MCF 10A (cell line): ENCODE data around the gene TFPT. TPM values are rescaled to one million over a fixed set of nuclear protein-coding genes. Genes with fewer than 3 reads are reported as not detected.

ENCODE experiments used
- BruUV-seq: library from RNA; stranded (reverse); fragments of 400-500 nt; replicated peaks from 2 replicates; lab custom pipeline; 2021; lab: Mats Ljungman, UMichigan
- CTCF ChIA-PET: fragments of 300-600 bp; sonication (Branson Sonifier 250); formaldehyde crosslinking; extraction: SDS; loops from one replicate; lab custom pipeline; 2021; ENCODE audit warnings: antibody characterized with exemption, inconsistent platforms; lab: Yijun Ruan, JAX
- POLR2A ChIA-PET: fragments of 300-600, 350-650 bp; sonication (Branson Sonifier 250); formaldehyde crosslinking; extraction: SDS; loops from one replicate; lab custom pipeline; 2020; ENCODE audit warnings: antibody characterized with exemption, inconsistent platforms; lab: Yijun Ruan, JAX
- DNase-seq: peaks from one replicate; pipeline ENCODE4 v3.0.0-alpha.2; 2018; ENCODE audit not compliant: unreplicated experiment
- H3K27ac Mint-ChIP-seq: one replicate; pipeline ENCODE4 v1.8.0; 2022; ENCODE audit warnings: mild to moderate bottlenecking, low read depth, mixed read lengths; ENCODE audit not compliant: unreplicated experiment
- H3K27me3 Mint-ChIP-seq: one replicate; pipeline ENCODE4 v1.8.0; 2022; ENCODE audit warnings: mixed read lengths; ENCODE audit not compliant: insufficient read depth, unreplicated experiment
- H3K36me3 Mint-ChIP-seq: one replicate; pipeline ENCODE4 v1.8.0; 2022; ENCODE audit warnings: mild to moderate bottlenecking, moderate library complexity, mixed read lengths; ENCODE audit not compliant: insufficient read depth, unreplicated experiment
- H3K4me1 Mint-ChIP-seq: one replicate; pipeline ENCODE4 v1.8.0; 2022; ENCODE audit warnings: mixed read lengths; ENCODE audit not compliant: insufficient read depth, unreplicated experiment
- H3K4me3 Mint-ChIP-seq: one replicate; pipeline ENCODE4 v1.8.0; 2022; ENCODE audit warnings: mild to moderate bottlenecking, moderate library complexity, mixed read lengths; ENCODE audit not compliant: unreplicated experiment
- H3K9me3 Mint-ChIP-seq: one replicate; pipeline ENCODE4 v1.8.0; 2022; ENCODE audit warnings: mixed read lengths; ENCODE audit not compliant: unreplicated experiment
- intact Hi-C: fragments of 100-400 bp; cut with micrococcal nuclease; formaldehyde crosslinking; loops from 2 replicates; pipeline ENCODE4 v1.14.1; 2022
- total RNA-seq: library from RNA; stranded (reverse); gene quantifications from 2 replicates; pipeline ENCODE4 v1.2.3, GENCODE V29; 2022
- TF ChIP-seq, protein P1 (sequence below): fragments of 200-600 bp; IDR thresholded peaks from one replicate; pipeline ENCODE4 v1.8.0; 2022; ENCODE audit warnings: antibody characterized with exemption, mild to moderate bottlenecking; ENCODE audit not compliant: unreplicated experiment

The TFPT gene
- total RNA-seq, 1 experiment from 2014 or later = 22.8 TPM

DNA sequence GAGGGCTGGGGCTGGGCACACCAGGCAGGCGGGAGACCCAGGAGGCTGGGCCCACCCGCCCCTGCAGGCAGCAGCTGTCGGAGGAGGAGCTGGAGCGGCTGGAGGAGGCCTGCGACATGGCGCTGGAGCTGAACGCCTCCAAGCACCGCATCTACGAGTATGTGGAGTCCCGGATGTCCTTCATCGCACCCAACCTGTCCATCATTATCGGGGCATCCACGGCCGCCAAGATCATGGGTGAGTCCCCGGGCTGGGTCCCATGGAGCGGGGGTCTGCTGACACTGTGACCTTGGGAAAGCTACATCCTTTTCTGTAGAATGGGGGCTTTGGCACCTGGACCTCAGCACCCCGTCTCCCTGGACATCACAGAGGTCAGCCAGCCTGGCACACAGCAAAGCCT is 8.2 kb upstream of the TFPT start:
- H3K9me3 Mint-ChIP-seq = no peaks in the 10 kb centered on the region
- ChIA-PET POLR2A (interaction anchor here (0.9 to 1.4 kb wide), 2 partner anchors 8 to 13 kb away, joined by 3 to 4 read pairs; partner anchors contain the start of genes CNOT3, PRPF31 and TFPT), CTCF (interaction anchor here (0.6 to 1.3 kb wide), 2 partner anchors 45 to 1374 kb away, joined by 3 read pairs; no protein-coding TSS in a partner anchor)
- no peak overlapping the region for H3K4me3 Mint-ChIP-seq
- BruUV-seq = no TSS peak
- intact Hi-C loops = no loop called here
- peaks cover 63% of the 10 kb centered on the region for H3K36me3 Mint-ChIP-seq
- no peaks in the 10 kb centered on the region for H3K4me1 Mint-ChIP-seq
- H3K27me3 Mint-ChIP-seq = no peaks in the 10 kb centered on the region
- TF ChIP-seq, protein P1, sequence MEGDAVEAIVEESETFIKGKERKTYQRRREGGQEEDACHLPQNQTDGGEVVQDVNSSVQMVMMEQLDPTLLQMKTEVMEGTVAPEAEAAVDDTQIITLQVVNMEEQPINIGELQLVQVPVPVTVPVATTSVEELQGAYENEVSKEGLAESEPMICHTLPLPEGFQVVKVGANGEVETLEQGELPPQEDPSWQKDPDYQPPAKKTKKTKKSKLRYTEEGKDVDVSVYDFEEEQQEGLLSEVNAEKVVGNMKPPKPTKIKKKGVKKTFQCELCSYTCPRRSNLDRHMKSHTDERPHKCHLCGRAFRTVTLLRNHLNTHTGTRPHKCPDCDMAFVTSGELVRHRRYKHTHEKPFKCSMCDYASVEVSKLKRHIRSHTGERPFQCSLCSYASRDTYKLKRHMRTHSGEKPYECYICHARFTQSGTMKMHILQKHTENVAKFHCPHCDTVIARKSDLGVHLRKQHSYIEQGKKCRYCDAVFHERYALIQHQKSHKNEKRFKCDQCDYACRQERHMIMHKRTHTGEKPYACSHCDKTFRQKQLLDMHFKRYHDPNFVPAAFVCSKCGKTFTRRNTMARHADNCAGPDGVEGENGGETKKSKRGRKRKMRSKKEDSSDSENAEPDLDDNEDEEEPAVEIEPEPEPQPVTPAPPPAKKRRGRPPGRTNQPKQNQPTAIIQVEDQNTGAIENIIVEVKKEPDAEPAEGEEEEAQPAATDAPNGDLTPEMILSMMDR = no peak
- DNase-seq = no peak
- H3K27ac Mint-ChIP-seq = no peak overlapping the region

DNA sequence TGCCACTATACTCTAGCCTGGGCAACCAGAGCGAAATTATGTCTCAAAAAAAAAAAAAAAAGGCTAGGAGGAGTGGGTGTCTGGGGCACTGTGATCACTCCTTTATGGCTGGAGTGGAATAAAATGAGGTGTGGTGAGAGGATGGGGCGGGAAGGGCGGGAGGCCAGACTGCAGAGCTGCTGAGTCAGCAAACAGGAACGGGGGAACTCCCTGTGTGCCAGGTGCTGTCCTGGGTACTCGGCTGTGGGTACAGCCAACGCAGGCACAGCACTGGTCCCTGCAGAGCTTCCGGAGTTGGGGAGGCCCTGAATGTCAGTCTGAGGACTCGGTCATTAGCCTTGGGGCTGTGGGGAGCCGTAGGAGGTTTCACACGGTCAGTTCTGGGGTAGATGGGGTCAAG is 5.8 kb upstream of the TFPT start:
- DNase-seq = no peak
- CTCF ChIA-PET = interaction anchor here (0.6 kb wide), 1 partner anchor 1504 kb away, joined by 5 read pairs; no protein-coding TSS in a partner anchor
- Mint-ChIP-seq H3K4me1 (no peaks in the 10 kb centered on the region), H3K27ac (no peak overlapping the region), H3K4me3 (no peak overlapping the region), H3K9me3 (no peaks in the 10 kb centered on the region), H3K27me3 (no peaks in the 10 kb centered on the region), H3K36me3 (peaks cover 57% of the 10 kb centered on the region)
- TF ChIP-seq, protein P1 = no peak
- BruUV-seq = no TSS peak
- intact Hi-C loops = no loop called here
- POLR2A ChIA-PET = interaction anchor here (1.2 kb wide), 1 partner anchor 16 kb away, joined by 3 read pairs; the partner anchor contains the start of gene CNOT3

DNA sequence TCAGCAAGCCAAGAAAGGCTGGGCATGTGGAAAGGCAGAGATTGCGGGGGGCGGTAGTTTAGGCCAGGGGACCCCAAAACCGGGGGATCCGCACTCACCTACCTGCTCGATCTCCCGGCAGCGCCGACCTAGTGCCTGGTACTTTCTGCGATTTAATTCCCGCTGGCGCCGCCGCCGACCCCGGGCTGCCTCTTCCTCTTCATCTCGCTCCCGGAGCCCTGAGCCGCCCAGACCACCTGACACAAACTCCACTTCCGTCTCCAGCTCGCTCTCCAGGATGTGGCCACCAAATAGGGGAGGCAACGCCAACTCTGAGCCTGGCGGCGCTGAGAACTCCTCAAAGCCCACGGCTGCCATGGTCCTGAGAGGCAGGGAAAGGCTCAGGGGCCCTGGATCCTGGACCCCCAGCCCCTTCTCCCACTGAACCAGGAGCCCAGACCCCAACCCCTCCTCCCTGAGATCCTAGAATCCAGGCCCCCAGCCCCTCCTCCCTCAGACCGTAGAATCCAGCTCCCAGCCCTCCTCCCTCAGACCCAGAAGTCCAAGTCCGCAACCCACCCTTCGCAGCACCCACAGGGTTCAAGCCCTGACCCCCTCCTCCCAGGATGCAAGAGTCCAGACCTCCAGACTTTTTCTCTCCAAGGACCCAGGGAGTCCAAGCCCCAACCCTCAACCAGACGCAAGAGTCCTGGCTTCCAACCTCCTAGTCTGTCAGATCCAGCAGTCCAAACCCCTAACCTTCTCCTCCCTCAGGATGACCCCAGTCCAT is 933 bp downstream of the TFPT start:
- peak overlapping the region; percentile 84 for H3K4me3 Mint-ChIP-seq
- H3K4me1 Mint-ChIP-seq = peaks cover 6% of the 10 kb centered on the region
- ChIA-PET POLR2A (interaction anchor here (0.5 to 6.8 kb wide), 14 partner anchors 8 to 334 kb away, joined by 3 to 84 read pairs (median 4); partner anchors contain the start of genes CNOT3, LENG8, MBOAT7 and MYADM), CTCF (interaction anchor here (0.6 to 0.9 kb wide), 3 partner anchors 18 to 273 kb away, joined by 3 to 7 read pairs (median 3); no protein-coding TSS in a partner anchor)
- H3K9me3 Mint-ChIP-seq = no peaks in the 10 kb centered on the region
- no peaks in the 10 kb centered on the region for H3K27me3 Mint-ChIP-seq
- TF ChIP-seq, protein P1 = no peak
- intact Hi-C loops = no loop called here
- no peak for DNase-seq
- peaks cover 57% of the 10 kb centered on the region for H3K36me3 Mint-ChIP-seq
- BruUV-seq = no TSS peak
- peak overlapping the region; percentile 98 for H3K27ac Mint-ChIP-seq

DNA sequence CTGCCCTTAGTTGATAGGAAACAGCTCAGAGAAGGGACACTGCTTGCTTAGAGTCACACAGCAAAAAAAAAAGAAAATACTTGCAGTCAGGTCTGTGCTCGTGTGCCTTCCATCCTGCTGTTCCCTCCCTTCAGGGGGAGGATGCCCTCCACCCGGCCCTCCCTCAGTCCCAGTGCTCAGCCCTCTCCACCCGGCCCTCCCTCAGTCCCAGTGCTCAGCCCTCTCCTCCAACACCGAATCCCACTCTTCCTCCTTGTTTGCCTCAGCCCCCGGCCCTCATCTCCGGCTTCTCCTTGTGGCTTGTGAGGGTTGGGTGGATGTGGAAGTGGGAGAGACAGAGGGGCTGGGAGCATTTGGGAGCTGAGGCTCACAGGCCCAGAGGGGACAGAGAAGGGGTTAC is 5.8 kb downstream of the TFPT start:
- intact Hi-C loops = loop anchor here (10.0 kb wide), 1 partner anchor 245 kb away; the partner anchor contains the start of gene MYADM
- H3K4me1 Mint-ChIP-seq = peaks cover 11% of the 10 kb centered on the region
- no peak overlapping the region for H3K4me3 Mint-ChIP-seq
- no TSS peak for BruUV-seq
- peaks cover 68% of the 10 kb centered on the region for H3K36me3 Mint-ChIP-seq
- DNase-seq = no peak
- no peak overlapping the region for H3K27ac Mint-ChIP-seq
- POLR2A ChIA-PET = no interaction called here
- no peaks in the 10 kb centered on the region for H3K27me3 Mint-ChIP-seq
- no peaks in the 10 kb centered on the region for H3K9me3 Mint-ChIP-seq
- TF ChIP-seq, protein P1 = no peak
- CTCF ChIA-PET = interaction anchor here (0.5 to 0.9 kb wide), 2 partner anchors 219 to 1294 kb away, joined by 3 to 4 read pairs; no protein-coding TSS in a partner anchor
